IPS-20b (cell line): ENCODE results near the gene ERICH2.

Experiments used
- H3K27ac ChIP-seq: one replicate; pipeline ENCODE4 v1.5.1; 2013; ENCODE audit warnings: low read length
- H3K27me3 ChIP-seq: 2 replicates; pipeline ENCODE4 v1.6.1; 2013; ENCODE audit warnings: mild to moderate bottlenecking, low read length, inconsistent platforms; ENCODE audit not compliant: insufficient read depth
- H3K36me3 ChIP-seq: 2 replicates; pipeline ENCODE4 v1.6.1; 2013; ENCODE audit warnings: low read depth, mild to moderate bottlenecking, inconsistent platforms, low read length, moderate library complexity; ENCODE audit not compliant: insufficient read depth
- H3K4me1 ChIP-seq: 2 replicates; pipeline ENCODE4 v1.6.1; 2013; ENCODE audit warnings: mild to moderate bottlenecking, control low read depth, inconsistent platforms, low read length, moderate library complexity; ENCODE audit not compliant: insufficient read depth
- H3K4me3 ChIP-seq: 2 replicates; pipeline ENCODE4 v1.5.1; 2013; ENCODE audit warnings: mild to moderate bottlenecking, low read length, inconsistent platforms
- H3K9ac ChIP-seq: 2 replicates; pipeline ENCODE4 v1.6.1; 2013; ENCODE audit warnings: low read depth, mild to moderate bottlenecking, inconsistent platforms, low read length, moderate library complexity
- H3K9me3 ChIP-seq: 2 replicates; pipeline ENCODE4 v1.6.1; 2013; ENCODE audit warnings: mild to moderate bottlenecking, low read depth, low read length, inconsistent platforms; ENCODE audit not compliant: insufficient read depth

Gene ERICH2

DNA sequence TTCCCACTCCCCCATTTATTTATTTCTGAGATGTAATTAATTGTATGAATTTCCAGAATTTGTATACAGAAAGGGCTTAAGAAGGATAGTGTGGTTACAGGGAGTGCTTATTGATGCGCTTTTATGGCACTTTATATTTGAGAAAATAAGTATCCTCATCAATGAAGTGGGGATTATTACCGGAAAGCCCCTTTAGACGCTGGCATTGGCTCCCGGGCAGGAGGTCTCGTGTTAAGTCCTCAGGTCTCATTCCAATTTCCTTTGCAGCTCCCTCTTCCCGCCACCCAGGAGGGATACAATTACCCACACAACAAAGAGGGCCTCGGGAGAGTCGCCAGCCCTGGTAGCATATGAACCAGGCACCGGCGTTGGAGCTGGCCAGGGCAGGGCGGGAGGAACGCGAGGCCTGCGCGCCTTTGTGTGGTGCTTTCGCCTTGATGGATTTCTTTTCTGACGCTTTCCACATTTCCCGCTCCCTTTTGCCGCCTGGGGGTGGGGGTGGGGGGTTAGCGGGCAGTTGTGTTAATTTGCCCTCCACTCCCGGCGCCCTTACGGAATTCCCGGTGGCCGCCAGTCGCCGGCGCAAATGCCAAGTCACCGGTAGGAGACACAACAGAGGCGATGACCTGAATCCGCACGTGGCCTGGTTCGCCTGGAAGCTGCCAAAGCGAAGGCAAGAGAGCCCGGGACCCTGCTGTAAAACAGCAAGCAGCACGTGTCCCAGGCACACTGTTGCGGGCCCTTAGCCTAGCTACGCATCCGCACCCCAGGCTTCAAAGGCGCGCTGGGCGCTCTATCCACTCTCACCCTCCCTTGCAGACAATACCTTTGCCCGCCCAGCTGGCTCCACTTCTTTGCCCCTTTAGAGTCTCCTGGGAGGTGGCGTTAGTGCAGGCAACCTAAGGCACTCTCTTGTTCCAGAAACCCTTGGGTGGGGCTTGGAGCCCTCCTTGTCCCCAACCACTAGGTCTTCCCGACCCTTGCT, 49.8 kb downstream of the ERICH2 start:
- Histone ChIP-seq H3K9me3 (no peaks in the 10 kb centered on the region), H3K4me3 (peak overlapping the region; percentile 62; the same call in 1 of the 2 replicates), H3K36me3 (no peaks in the 10 kb centered on the region), H3K9ac (no peak overlapping the region), H3K4me1 (no peaks in the 10 kb centered on the region; the same call in 1 of the 2 replicates), H3K27me3 (peaks cover 99% of the 10 kb centered on the region), H3K27ac (no peak overlapping the region)

DNA sequence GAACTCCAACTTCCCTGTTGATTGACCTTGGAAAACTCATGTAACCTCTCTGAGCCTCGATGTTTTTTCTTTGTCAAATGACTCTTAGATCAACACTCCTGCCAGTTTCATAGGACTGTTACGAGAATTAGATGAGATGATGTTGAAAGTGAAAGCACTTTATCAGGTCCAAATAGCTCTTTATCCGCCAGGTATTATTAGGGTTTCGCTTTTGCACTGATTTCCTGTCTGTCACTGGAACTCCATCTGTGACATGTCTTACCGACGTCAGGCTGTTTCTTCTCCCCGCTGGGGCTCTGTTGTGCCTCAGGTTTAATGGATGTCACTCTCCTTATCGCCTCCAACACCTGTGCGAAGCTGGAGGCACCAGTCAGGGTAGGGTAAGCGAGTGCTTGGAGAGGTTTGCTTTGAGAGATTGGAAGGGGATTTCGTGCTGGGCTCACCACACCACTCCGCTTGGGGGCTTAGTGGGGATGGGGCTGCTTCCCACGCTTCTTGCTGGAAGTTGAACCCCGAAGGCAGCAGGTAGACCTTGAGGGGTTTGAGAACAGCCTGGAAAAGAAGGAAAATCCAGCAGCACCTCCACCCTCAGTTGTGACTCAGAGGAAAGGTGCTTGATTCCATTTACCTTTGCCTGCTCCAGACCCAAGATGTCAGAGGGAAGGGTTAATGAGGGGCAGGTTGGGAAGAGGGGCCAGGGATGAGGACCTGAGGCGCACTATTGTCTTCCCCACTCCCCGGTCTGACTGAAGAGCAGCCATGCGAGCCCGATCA, 50.8 kb downstream of the ERICH2 start:
- Histone ChIP-seq H3K4me3 (peak overlapping the region; percentile 62; the same call in 1 of the 2 replicates), H3K27ac (no peak overlapping the region), H3K4me1 (no peaks in the 10 kb centered on the region; the same call in 1 of the 2 replicates), H3K27me3 (peaks cover 99% of the 10 kb centered on the region), H3K9me3 (no peaks in the 10 kb centered on the region), H3K9ac (no peak overlapping the region), H3K36me3 (no peaks in the 10 kb centered on the region)

DNA sequence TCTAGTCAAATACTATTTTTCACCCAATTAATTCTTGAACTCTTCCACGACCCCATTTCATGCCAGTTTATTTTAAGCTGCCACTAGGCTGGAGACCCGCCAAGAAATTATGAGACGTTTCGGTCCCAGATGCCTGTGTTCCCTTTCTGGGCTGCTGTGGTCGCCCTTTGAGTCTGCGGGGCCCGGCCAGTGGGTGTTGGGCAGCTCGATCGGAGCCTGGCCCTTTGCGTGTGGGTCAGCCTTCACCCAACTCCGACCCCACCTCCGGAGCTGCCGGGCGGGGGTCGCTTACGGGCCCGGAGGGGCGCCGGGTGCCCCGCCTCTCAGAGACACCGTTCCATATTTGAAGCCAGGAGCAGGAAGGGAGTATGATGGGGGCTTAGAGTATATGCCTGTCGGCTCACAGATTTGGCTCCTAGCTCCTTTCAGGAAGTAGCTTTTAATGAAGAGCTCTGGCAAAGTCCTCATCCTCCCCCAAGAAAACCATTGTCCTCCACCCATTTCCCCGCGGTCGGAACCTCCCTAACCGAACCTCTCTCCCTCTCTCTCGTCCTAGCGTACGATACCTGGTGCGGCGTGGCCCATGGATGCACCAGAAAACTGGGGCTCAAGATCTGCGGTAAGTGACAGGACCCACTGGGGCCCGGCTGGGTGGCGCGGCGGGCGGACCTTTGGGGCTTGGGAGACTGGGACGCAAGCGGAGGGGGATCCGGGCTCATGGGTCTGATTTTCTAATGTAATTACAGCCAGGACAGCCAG, 51.5 kb downstream of the ERICH2 start:
- Histone ChIP-seq H3K4me1 (no peaks in the 10 kb centered on the region; the same call in 1 of the 2 replicates), H3K9ac (no peak overlapping the region), H3K9me3 (no peaks in the 10 kb centered on the region), H3K4me3 (peak overlapping the region; percentile 62; the same call in 1 of the 2 replicates), H3K27me3 (peaks cover 99% of the 10 kb centered on the region), H3K36me3 (no peaks in the 10 kb centered on the region), H3K27ac (no peak overlapping the region)

DNA sequence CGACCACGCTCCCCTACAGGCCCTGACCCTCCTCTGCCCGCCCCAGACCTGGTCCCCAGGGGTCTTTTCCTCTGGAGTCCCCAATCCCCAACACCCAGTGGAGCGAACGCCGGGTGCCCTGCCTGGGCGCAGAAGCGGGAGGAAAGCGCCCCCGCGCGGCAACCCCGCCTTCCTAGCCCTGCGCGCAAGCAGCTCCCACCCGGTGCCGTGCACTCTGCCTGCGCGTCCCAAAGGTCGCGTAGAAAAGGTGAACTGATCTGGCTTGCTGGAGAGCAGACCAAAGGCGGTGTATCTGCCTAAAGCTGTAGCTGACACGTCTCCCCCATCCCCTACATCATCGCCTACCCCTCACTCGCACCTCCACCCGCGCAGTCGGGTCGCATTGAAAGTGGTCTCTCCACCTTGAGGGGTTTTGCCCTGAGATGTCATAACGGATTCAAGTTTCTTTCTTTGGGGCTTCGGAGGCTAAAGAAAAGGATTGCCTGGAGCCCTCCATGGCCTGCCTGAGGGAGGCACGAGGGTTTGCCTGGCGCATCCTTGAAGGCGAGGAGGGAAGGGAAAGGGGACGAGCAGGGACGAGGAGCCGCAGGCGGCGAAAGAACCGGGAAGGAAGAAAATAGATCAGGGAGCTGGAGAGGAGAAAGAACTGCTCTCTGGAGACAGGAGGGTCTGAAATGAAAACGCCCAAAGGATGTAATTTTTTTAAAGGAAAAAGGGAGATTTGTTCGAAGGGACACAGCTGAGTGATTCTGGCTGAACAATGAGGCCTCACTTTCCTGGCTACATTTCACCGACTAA, 52.3 kb downstream of the ERICH2 start:
- no peak overlapping the region for H3K9ac ChIP-seq
- no peaks in the 10 kb centered on the region for H3K36me3 ChIP-seq
- H3K4me1 ChIP-seq, result no peaks in the 10 kb centered on the region; the same call in 1 of the 2 replicates
- no peaks in the 10 kb centered on the region for H3K9me3 ChIP-seq
- H3K4me3 ChIP-seq, result peak overlapping the region; percentile 62
- H3K27ac ChIP-seq, result no peak overlapping the region
- peaks cover 99% of the 10 kb centered on the region for H3K27me3 ChIP-seq

DNA sequence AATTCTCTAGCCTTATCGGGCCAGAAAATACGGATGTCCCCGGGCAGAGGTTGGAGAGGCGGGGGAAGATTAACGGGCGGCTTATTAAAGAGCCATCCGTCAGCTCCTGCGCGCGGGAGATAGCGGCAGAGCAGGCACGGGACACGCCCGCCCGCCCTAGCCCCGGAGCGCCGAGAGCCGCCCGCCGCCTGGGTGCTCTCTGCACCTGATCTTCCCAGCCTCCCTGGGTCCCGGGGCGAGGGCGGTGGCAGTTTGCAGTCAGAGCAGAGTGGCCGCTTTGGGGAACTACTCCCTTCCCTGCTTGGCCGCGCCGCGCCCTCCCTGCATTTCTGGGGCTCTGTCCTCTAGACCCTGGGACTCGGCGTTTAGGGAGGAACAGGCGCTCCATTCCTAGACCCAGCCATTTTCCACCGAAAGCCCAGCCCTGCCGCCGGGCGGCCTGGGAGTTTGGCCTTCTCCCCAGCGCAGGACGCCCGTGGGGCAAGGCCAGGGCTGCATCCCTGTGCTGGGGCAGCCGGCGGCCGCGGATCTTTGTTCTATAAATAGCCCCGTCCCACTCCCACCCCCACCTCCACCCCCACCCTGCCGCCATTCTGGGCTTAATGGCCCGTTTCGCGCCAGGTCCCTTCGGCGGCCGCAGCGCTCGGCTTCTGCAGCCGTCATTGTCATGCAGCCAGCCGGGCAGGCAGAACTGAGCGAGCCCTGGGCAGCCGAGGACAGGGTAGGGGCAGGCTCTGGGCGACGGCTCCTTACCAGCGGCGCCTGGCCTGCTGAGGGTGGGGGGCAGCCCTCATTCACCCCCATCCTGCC, 53.1 kb downstream of the ERICH2 start:
- H3K4me3 ChIP-seq, result peak overlapping the region; percentile 62
- no peak overlapping the region for H3K27ac ChIP-seq
- no peaks in the 10 kb centered on the region for H3K36me3 ChIP-seq
- H3K27me3 ChIP-seq, result peaks cover 99% of the 10 kb centered on the region
- H3K4me1 ChIP-seq, result no peaks in the 10 kb centered on the region; the same call in 1 of the 2 replicates
- no peak overlapping the region; the same call in 1 of the 2 replicates for H3K9ac ChIP-seq
- H3K9me3 ChIP-seq, result no peaks in the 10 kb centered on the region

DNA sequence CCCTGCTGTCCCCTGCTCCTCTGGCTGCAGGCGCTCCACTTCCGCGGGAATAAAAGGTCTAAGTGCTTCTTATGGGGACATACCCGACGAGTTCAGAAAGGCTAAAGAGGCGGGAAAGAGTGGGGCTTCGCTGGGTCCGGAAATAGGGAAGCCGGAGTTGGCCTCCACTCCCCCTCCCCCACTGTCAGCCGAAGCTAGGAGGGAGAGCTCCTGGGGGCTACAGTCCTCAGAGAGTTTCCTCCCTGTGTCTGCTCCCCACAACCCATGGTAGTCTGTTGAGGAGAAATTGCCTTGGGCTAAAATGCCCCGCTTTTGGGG, 53.7 kb downstream of the ERICH2 start:
- Histone ChIP-seq H3K27ac (no peak overlapping the region), H3K36me3 (no peaks in the 10 kb centered on the region), H3K4me3 (peak overlapping the region; percentile 62), H3K4me1 (no peaks in the 10 kb centered on the region; the same call in 1 of the 2 replicates), H3K9me3 (no peaks in the 10 kb centered on the region), H3K9ac (no peak overlapping the region; the same call in 1 of the 2 replicates), H3K27me3 (peaks cover 98% of the 10 kb centered on the region)

DNA sequence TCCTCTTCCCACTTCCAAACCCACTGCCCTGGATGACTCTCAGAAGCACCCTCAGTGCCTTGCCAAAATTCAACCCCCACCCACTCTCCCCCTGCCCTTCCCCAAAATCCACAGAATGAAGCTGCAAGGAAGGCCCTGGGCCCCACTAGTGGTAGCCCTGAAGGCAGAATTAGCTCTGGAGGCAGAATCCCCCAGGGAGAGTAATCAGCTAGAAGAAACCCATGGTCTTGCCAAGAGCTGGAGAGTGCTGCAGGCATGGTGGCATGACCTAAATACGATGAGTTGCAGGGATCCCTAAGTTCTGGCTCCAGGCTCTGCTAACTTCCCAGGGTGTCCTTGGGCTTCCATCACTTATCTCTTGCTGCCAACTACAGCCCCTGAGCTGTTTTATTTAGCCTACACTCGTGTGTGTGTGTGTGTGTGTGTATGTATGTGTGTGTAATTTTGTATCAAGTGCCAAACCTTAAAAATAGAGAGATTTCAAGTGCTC, 54.4 kb downstream of the ERICH2 start:
- no peaks in the 10 kb centered on the region for H3K9me3 ChIP-seq

DNA sequence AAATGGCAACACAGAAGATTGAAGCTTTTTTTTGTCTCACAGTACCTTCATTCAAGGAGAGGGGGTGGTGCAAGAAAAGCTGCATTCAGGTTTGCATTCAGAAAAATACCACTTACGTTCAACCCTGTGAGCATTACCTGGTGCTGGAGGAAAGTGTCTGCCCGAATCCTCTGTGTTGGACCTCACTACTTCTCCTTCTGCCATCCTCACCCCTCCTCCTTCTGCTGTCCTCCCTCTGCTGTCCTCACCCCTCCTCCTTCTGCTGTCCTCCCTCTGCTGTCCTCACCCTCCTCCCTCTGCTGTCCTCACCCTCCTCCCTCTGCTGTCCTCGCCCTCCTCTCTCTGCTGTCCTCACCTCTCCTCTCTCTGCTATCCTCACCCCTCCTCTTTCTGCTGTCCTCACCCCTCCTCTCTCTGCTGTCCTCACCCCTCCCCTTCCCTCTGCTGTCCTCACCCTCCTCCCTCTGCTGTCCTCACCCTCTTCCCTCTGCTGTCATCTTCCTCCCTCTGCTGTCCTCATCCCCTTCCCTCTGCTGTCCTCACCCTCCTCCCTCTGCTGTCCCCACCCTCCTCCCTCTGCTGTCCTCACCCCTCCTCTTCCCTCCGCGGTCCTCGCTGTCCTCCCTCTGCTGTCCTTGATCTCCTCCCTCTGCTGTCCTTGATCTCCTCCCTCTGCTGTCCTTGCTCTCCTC, 57.8 kb downstream of the ERICH2 start:
- Histone ChIP-seq H3K27me3 (peaks cover 62% of the 10 kb centered on the region), H3K4me3 (no peak overlapping the region), H3K9me3 (no peaks in the 10 kb centered on the region), H3K9ac (no peak overlapping the region), H3K27ac (no peak overlapping the region), H3K36me3 (no peaks in the 10 kb centered on the region), H3K4me1 (no peaks in the 10 kb centered on the region; the same call in 1 of the 2 replicates)

More for the DNA sequence above, 54.4 kb downstream of the ERICH2 start:
- Histone ChIP-seq H3K9ac (no peak overlapping the region), H3K36me3 (no peaks in the 10 kb centered on the region), H3K4me1 (no peaks in the 10 kb centered on the region; the same call in 1 of the 2 replicates), H3K27me3 (peaks cover 96% of the 10 kb centered on the region), H3K4me3 (peak overlapping the region; percentile 62; the same call in 1 of the 2 replicates), H3K27ac (no peak overlapping the region)

DNA sequence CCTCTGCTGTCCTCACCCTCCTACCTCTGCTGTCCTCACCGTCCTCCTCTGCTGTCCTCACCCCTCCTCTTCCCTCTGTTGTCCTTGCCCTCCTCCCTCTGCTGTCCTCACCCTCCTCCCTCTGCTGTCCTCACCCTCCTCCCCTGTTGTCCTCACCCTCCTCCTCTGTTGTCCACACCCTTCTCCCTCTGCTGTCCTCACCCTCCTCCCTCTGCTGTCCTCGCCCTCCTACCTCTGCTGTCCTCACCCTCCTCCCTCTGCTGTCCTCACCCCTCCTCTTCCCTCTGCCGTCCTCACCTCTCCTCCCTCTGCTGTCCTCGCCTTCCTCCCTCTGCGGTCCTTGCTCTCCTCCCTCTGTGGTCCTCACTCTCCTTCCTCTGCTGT, 58.3 kb downstream of the ERICH2 start:
- Histone ChIP-seq H3K4me1 (no peaks in the 10 kb centered on the region; the same call in 1 of the 2 replicates), H3K27ac (no peak overlapping the region), H3K9ac (no peak overlapping the region), H3K36me3 (no peaks in the 10 kb centered on the region), H3K9me3 (no peaks in the 10 kb centered on the region), H3K27me3 (peaks cover 57% of the 10 kb centered on the region), H3K4me3 (no peak overlapping the region)
